Measurements from ENCODE around the gene OSBPL1A.

GRCh38 chr18:24321071-24321470 lies 76.6 kb downstream of the OSBPL1A start:
- TF ChIP-seq TAF1 (IDR thresholded peaks at IDR 0.05; ENCODE audit: borderline replicate concordance, low read depth, low read length) (no peak), POLR2A (IDR thresholded peaks at IDR 0.05; ENCODE audit: low read depth, low read length) (no peak)
